Caco-2 (cell line): Measurements from ENCODE around the gene KRT78. TPM values are rescaled to one million over a fixed set of nuclear protein-coding genes. Genes with fewer than 3 reads are reported as not detected.
"Not testable (repeated sequence)": the region's sequence is repeated elsewhere in the genome, so short reads cannot be mapped to it uniquely, and the experiment has no call there.

Experiments
- BruUV-seq: library from RNA; stranded (reverse); fragments of 400-500 nt; replicated peaks from 2 replicates; lab custom pipeline; 2021; lab: Mats Ljungman, UMichigan
- CTCF ChIA-PET: fragments of 300-600 bp; sonication (Branson Sonifier 250); formaldehyde crosslinking; loops from one replicate; lab custom pipeline; 2022; ENCODE audit warnings: antibody characterized with exemption; lab: Charles Lee
- POLR2A ChIA-PET: fragments of 300-600 bp; sonication (Branson Sonifier 250); formaldehyde crosslinking; loops from one replicate; lab custom pipeline; 2022; ENCODE audit warnings: antibody characterized with exemption; lab: Charles Lee
- DNase-seq, 2 experiments: peaks; one replicate each; pipeline versions ENCODE4 v3.0.0 to v3.0.0-alpha.2; 2020 to 2022
- H3K27me3 ChIP-seq: replicated peaks from 2 replicates; pipeline ENCODE4 v1.6.0; 2011; ENCODE audit warnings: low read length; ENCODE audit not compliant: control insufficient read depth, insufficient read depth
- H3K36me3 ChIP-seq: 2 replicates; pipeline ENCODE4 v1.5.1; 2011; ENCODE audit warnings: low read length; ENCODE audit not compliant: control insufficient read depth, insufficient read depth
- H3K4me1 ChIP-seq: fragments of 250-450 bp; sonication (Bioruptor Pico); 2 replicates; pipeline ENCODE4 v1.5.1; 2020; ENCODE audit warnings: mild to moderate bottlenecking
- H3K4me3 ChIP-seq: 2 replicates; pipeline ENCODE4 v1.5.1; 2011; ENCODE audit warnings: low read depth, mild to moderate bottlenecking, control low read depth, low read length
- H3K9me3 ChIP-seq: fragments of 250-450 bp; sonication (Bioruptor Pico); 2 replicates; pipeline ENCODE4 v1.5.1; 2020; ENCODE audit warnings: mild to moderate bottlenecking, moderate library complexity
- H3K27ac Mint-ChIP-seq: one replicate; pipeline ENCODE4 v1.8.0; 2022; ENCODE audit warnings: mixed read lengths; ENCODE audit not compliant: unreplicated experiment
- H3K27me3 Mint-ChIP-seq: one replicate; pipeline ENCODE4 v1.8.0; 2022; ENCODE audit warnings: mixed read lengths; ENCODE audit not compliant: insufficient read depth, unreplicated experiment
- H3K36me3 Mint-ChIP-seq: one replicate; pipeline ENCODE4 v1.8.0; 2022; ENCODE audit warnings: mild to moderate bottlenecking, mixed read lengths; ENCODE audit not compliant: insufficient read depth, unreplicated experiment
- H3K4me1 Mint-ChIP-seq: one replicate; pipeline ENCODE4 v1.8.0; 2022; ENCODE audit warnings: low read depth, mixed read lengths; ENCODE audit not compliant: unreplicated experiment
- H3K4me3 Mint-ChIP-seq: one replicate; pipeline ENCODE4 v1.8.0; 2022; ENCODE audit warnings: mild to moderate bottlenecking, moderate library complexity, mixed read lengths; ENCODE audit not compliant: unreplicated experiment
- H3K9me3 Mint-ChIP-seq: one replicate; pipeline ENCODE4 v1.8.0; 2022; ENCODE audit warnings: mixed read lengths; ENCODE audit not compliant: unreplicated experiment
- CTCF ChIP-seq, 2 experiments: fragments of 200-600 bp in 1 of 2; IDR thresholded peaks; 1 replicate in 1 of 2; 2 replicates in 1 of 2; pipeline versions ENCODE4 v1.5.1 to v1.8.0; 2011 to 2022; ENCODE audit warnings: antibody characterized with exemption in 1 of 2, control low read depth in 1 of 2, inconsistent platforms in 1 of 2, low read depth in 1 of 2, low read length in 1 of 2, mild to moderate bottlenecking in 1 of 2, moderate library complexity in 1 of 2; ENCODE audit not compliant: insufficient read depth in 1 of 2, severe bottlenecking in 1 of 2, unreplicated experiment in 1 of 2
- intact Hi-C: fragments of 100-400 bp; cut with micrococcal nuclease; formaldehyde crosslinking; loops from one replicate; pipeline ENCODE4 v1.10.0; 2022; ENCODE audit not compliant: unreplicated experiment
- total RNA-seq: library from RNA; stranded (reverse); gene quantifications from 2 replicates; pipeline ENCODE4 v1.2.3, GENCODE V29; 2022

The KRT78 gene
- total RNA-seq, 1 experiment from 2014 or later, result not detected

DNA sequence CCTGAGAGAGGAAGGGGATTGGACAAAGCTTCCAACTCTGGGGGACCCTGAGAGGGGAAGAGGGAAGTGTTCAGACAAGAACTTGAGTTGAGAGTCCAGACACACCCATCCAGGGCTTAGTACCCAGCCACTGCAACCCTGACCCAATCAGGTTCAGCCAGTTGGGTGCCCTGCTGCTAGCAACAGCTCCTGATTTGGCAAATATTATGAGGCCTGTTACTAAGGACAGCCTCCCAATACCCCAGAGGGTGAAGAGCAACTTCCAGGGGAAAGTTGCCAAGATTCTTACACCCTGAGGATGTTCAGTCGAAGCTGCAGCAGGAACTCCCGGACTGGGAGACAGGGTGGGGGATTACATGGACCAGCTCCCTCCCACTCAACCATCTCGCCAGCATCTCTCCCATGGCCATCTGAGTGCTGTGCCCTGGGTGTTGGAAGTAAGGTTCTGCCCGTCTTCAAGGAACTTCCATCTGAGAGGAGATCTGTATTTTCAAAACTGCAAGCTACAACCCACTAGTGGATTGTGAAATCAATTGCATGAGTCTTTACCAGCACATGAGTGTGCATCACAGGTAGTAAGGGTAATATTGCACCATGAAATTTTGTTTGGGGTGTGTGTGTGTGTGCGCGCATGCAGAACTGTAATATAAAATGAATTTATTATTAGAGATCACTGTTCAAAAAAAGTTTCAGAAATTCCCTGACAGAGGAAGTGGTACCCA lies 11.5 kb upstream of the KRT78 start:
- no peak overlapping the region for H3K4me3 Mint-ChIP-seq
- no peak for TF ChIP-seq CTCF (IDR thresholded peaks at IDR 0.05; ENCODE audit: insufficient read depth in 1 of 2, low read depth in 1 of 2, low read length in 1 of 2, severe bottlenecking in 1 of 2, unreplicated experiment in 1 of 2)
- CTCF ChIA-PET, result interaction anchor here (0.6 kb wide), 1 partner anchor 386 kb away, joined by 4 read pairs; no protein-coding TSS in a partner anchor

GRCh38 chr12:52857500-52857899 lies 8.7 kb upstream of the KRT78 start:
- no peaks in the 10 kb centered on the region for H3K36me3 Mint-ChIP-seq

More for the DNA sequence above, 11.5 kb upstream of the KRT78 start:
- POLR2A ChIA-PET, result no interaction called here
- no peak overlapping the region for H3K27ac Mint-ChIP-seq
- Histone ChIP-seq H3K9me3 (no peaks in the 10 kb centered on the region), H3K4me3 (no peak overlapping the region), H3K4me1 (no peaks in the 10 kb centered on the region), H3K36me3 (no peaks in the 10 kb centered on the region), H3K27me3 (no peaks in the 10 kb centered on the region)
- no peaks in the 10 kb centered on the region for H3K4me1 Mint-ChIP-seq
- no peaks in the 10 kb centered on the region for H3K36me3 Mint-ChIP-seq
- BruUV-seq, result no TSS peak
- intact Hi-C loops, result no loop called here
- no peaks in the 10 kb centered on the region for H3K27me3 Mint-ChIP-seq
- peak in 1 of 2 experiments; percentile 42 for DNase-seq
- H3K9me3 Mint-ChIP-seq, result no peaks in the 10 kb centered on the region

DNA sequence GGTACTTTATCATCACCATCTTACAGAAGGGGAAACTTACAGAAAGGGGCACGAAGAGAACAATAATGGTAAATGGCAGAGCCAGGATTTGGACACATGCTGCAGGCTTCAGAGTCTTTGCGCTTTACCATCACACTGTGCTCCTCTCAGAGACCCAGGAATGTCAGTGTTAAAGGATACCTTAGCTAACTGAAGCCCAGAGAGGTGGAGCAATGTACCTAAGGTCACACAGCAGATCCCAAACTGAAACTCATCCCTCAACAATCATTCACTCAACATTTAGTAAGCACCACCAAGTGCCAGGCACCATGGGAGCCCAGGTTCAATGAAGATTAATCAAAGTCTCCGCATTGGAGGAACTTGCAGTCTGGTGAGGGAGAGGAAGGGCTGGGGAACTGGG lies 8.0 kb upstream of the KRT78 start:
- CTCF ChIA-PET, result no interaction called here
- no peak for TF ChIP-seq CTCF (IDR thresholded peaks at IDR 0.05; ENCODE audit: insufficient read depth in 1 of 2, low read depth in 1 of 2, low read length in 1 of 2, severe bottlenecking in 1 of 2, unreplicated experiment in 1 of 2)

More at GRCh38 chr12:52857500-52857899, 8.7 kb upstream of the KRT78 start:
- ChIA-PET POLR2A (no interaction called here), CTCF (no interaction called here)
- no TSS peak for BruUV-seq
- no peak for TF ChIP-seq CTCF (IDR thresholded peaks at IDR 0.05; ENCODE audit: insufficient read depth in 1 of 2, low read depth in 1 of 2, low read length in 1 of 2, severe bottlenecking in 1 of 2, unreplicated experiment in 1 of 2)
- Mint-ChIP-seq H3K4me1 (no peaks in the 10 kb centered on the region), H3K9me3 (no peaks in the 10 kb centered on the region), H3K4me3 (no peak overlapping the region), H3K27me3 (peaks cover 3% of the 10 kb centered on the region), H3K27ac (no peak overlapping the region)
- Histone ChIP-seq H3K9me3 (no peaks in the 10 kb centered on the region), H3K36me3 (no peaks in the 10 kb centered on the region), H3K4me1 (no peaks in the 10 kb centered on the region), H3K4me3 (no peak overlapping the region), H3K27me3 (no peaks in the 10 kb centered on the region)
- DNase-seq, result no peak
- intact Hi-C loops, result no loop called here

DNA sequence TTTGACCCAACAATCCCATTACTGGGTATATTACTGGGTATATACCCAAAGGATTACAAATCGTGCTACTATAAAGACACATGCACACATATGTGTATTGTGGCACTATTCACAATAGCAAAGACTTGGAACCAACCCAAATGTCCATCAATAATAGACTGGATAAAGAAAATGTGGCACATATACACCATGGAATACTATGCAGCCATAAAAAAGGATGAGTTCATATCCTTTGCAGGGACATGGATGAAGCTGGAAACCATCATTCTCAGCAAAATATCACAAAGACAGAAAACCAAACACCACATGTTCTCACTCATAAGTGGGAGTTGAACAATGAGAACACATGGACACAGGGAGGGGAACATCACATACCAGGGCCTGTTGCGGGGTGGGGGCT lies 7.3 kb upstream of the KRT78 start:
- H3K4me1 Mint-ChIP-seq, DNase-seq, H3K4me3 Mint-ChIP-seq, H3K27ac Mint-ChIP-seq, CTCF ChIA-PET, H3K4me3 ChIP-seq, H3K9me3 ChIP-seq, H3K36me3 ChIP-seq, intact Hi-C loops, H3K9me3 Mint-ChIP-seq, H3K27me3 ChIP-seq, POLR2A ChIA-PET, H3K27me3 Mint-ChIP-seq, H3K4me1 ChIP-seq, H3K36me3 Mint-ChIP-seq, BruUV-seq: not testable (repeated sequence)

More for the DNA sequence above, 8.0 kb upstream of the KRT78 start:
- no TSS peak for BruUV-seq
- intact Hi-C loops, result no loop called here
- no peaks in the 10 kb centered on the region for H3K27me3 ChIP-seq
- H3K9me3 Mint-ChIP-seq, result no peaks in the 10 kb centered on the region
- no peak overlapping the region for H3K27ac Mint-ChIP-seq
- H3K36me3 Mint-ChIP-seq, result no peaks in the 10 kb centered on the region
- H3K36me3 ChIP-seq, result no peaks in the 10 kb centered on the region
- H3K4me1 ChIP-seq, result no peaks in the 10 kb centered on the region
- DNase-seq, result no peak
- no peak overlapping the region for H3K4me3 ChIP-seq
- POLR2A ChIA-PET, result no interaction called here
- H3K4me1 Mint-ChIP-seq, result no peaks in the 10 kb centered on the region
- peaks cover 3% of the 10 kb centered on the region for H3K27me3 Mint-ChIP-seq
- no peak overlapping the region for H3K4me3 Mint-ChIP-seq
- H3K9me3 ChIP-seq, result no peaks in the 10 kb centered on the region
